Subcutaneous adipose tissue (tissue), 4 donors: ENCODE measurements around the gene NEK6. TPM values are rescaled to one million over a fixed set of nuclear protein-coding genes. Genes with fewer than 3 reads are reported as not detected.

Source experiments
- total RNA-seq, 4 donors: library from RNA; depleted of rRNA; stranded (reverse); fragments of >200 nt; gene quantifications; one replicate each; pipeline ENCODE4 v1.1.0, GENCODE V29; 2016
- TF ChIP-seq, protein P1 (sequence below): fragments of 450-650 bp; IDR thresholded peaks from one replicate; pipeline ENCODE4 v1.5.1; 2016; ENCODE audit warnings: low read depth, mild to moderate bottlenecking, control low read depth, antibody characterized with exemption, moderate library complexity

Gene NEK6
- total RNA-seq, 4 donors from 2014 or later: 18.5 to 38.2 (median 27.0) TPM

- TF ChIP-seq, protein P1, sequence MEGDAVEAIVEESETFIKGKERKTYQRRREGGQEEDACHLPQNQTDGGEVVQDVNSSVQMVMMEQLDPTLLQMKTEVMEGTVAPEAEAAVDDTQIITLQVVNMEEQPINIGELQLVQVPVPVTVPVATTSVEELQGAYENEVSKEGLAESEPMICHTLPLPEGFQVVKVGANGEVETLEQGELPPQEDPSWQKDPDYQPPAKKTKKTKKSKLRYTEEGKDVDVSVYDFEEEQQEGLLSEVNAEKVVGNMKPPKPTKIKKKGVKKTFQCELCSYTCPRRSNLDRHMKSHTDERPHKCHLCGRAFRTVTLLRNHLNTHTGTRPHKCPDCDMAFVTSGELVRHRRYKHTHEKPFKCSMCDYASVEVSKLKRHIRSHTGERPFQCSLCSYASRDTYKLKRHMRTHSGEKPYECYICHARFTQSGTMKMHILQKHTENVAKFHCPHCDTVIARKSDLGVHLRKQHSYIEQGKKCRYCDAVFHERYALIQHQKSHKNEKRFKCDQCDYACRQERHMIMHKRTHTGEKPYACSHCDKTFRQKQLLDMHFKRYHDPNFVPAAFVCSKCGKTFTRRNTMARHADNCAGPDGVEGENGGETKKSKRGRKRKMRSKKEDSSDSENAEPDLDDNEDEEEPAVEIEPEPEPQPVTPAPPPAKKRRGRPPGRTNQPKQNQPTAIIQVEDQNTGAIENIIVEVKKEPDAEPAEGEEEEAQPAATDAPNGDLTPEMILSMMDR: no peak
These were observed 33.2 kb downstream of the NEK6 start for GRCh38 chr9:124290743-124291554.

GRCh38 chr9:124291801-124292396 is 34.1 kb downstream of the NEK6 start:
- TF ChIP-seq, protein P1: no peak

GRCh38 chr9:124292696-124293593 is 35.2 kb downstream of the NEK6 start:
- TF ChIP-seq, protein P1: no peak

- TF ChIP-seq, protein P1: no peak
These were observed 36.2 kb downstream of the NEK6 start for GRCh38 chr9:124293718-124294506.

DNA sequence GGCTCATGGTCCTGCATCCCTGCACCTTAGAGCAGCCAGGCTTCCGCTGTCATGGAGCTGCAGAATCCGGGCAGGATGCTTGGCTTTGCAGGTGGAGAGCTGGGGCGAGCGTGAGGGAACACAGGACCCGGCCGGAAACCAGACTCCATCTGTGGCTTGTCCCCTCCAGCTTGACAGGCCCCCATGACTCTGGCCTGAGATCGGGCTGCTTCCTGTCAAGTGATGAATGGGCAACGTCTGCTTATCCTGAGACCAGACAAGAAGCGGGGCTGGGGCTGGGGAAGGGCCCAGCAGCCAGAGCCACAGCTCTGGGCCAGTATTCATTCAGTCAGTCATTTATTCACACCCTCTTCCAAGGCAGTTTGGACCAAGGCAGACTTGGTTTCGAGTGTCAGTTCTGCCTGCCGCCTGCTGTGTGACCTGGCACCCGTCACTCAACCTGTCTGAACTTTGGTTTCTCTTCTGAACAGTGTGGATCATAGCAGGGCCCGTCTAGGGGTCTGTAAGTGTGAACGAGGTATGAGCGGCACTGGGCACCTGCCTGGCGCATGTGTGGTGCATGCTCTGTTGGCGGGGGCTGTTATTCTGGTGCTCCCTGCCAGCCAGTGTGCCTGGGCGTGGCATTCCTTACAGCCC is 37.5 kb downstream of the NEK6 start:
- TF ChIP-seq, protein P1: no peak

GRCh38 chr9:124296094-124296493 is 38.3 kb downstream of the NEK6 start:
- TF ChIP-seq, protein P1: no peak
